Neural cell (in vitro differentiated cells): ENCODE measurements around the gene KCNAB2. TPM values are rescaled to one million over a fixed set of nuclear protein-coding genes. Genes with fewer than 3 reads are reported as not detected.

Experiments
- H2AFZ ChIP-seq: fragments of 200-600, 300-800 bp; sonication (generic), shearing (Covaris generic); 2 replicates; pipeline ENCODE4 v1.6.0; 2014; ENCODE audit warnings: low read depth, mild to moderate bottlenecking, antibody characterized with exemption, low read length, moderate library complexity
- H3F3A ChIP-seq: fragments of 200-600 bp; shearing (Covaris generic); 2 replicates; pipeline ENCODE4 v1.6.1; 2016; ENCODE audit warnings: mild to moderate bottlenecking, moderate library complexity, mixed read lengths, antibody characterized with exemption, low read length; ENCODE audit not compliant: insufficient read depth, poor library complexity, severe bottlenecking
- H3K27ac ChIP-seq: fragments of 200-600, 300-800 bp; sonication (generic), shearing (Covaris generic); 2 replicates; pipeline ENCODE4 v1.5.1; 2014; ENCODE audit warnings: mild to moderate bottlenecking, low read length, moderate library complexity
- H3K27me3 ChIP-seq: fragments of 300-800, 200-600 bp; sonication (generic), shearing (Covaris generic); 2 replicates; pipeline ENCODE4 v1.6.0; 2014; ENCODE audit warnings: mild to moderate bottlenecking, low read depth, low read length, moderate library complexity; ENCODE audit not compliant: insufficient read depth
- H3K36me3 ChIP-seq: fragments of 300-800, 200-600 bp; sonication (generic), shearing (Covaris generic); 2 replicates; pipeline ENCODE4 v1.5.1; 2014; ENCODE audit warnings: mild to moderate bottlenecking, antibody characterized with exemption, low read length, moderate library complexity; ENCODE audit not compliant: insufficient read depth
- H3K4me2 ChIP-seq: fragments of 300-800, 200-600 bp; sonication (generic), shearing (Covaris generic); 2 replicates; pipeline ENCODE4 v1.6.0; 2014; ENCODE audit warnings: mild to moderate bottlenecking, low read length
- H3K4me3 ChIP-seq: fragments of 300-800, 200-600 bp; sonication (generic), shearing (Covaris generic); 2 replicates; pipeline ENCODE4 v1.5.1; 2014; ENCODE audit warnings: mild to moderate bottlenecking, low read length, moderate library complexity
- H3K79me2 ChIP-seq: fragments of 200-600 bp; shearing (Covaris generic); replicated peaks from 2 replicates; pipeline ENCODE4 v1.6.0; 2014; ENCODE audit warnings: mild to moderate bottlenecking, low read length, moderate library complexity; ENCODE audit not compliant: insufficient read depth
- H3K9ac ChIP-seq: fragments of 300-800, 200-600 bp; sonication (generic), shearing (Covaris generic); 2 replicates; pipeline ENCODE4 v1.6.1; 2016; ENCODE audit warnings: mild to moderate bottlenecking, low read length, mixed read lengths
- H3K9me2 ChIP-seq: fragments of 200-600 bp; shearing (Covaris generic); 2 replicates; pipeline ENCODE4 v1.6.1; 2016; ENCODE audit warnings: mild to moderate bottlenecking, low read length, mixed read lengths; ENCODE audit not compliant: insufficient read depth
- H3K9me3 ChIP-seq: fragments of 200-600, 300-800 bp; sonication (generic), shearing (Covaris generic); 2 replicates; pipeline ENCODE4 v1.6.1; 2016; ENCODE audit warnings: mild to moderate bottlenecking, mixed run types, low read length, moderate library complexity, mixed read lengths
- H4K20me1 ChIP-seq: fragments of 200-600 bp; shearing (Covaris generic); 2 replicates; pipeline ENCODE4 v1.6.1; 2016; ENCODE audit warnings: mild to moderate bottlenecking, mixed run types; ENCODE audit not compliant: insufficient read depth
- CTCF ChIP-seq: fragments of 450-650 bp; IDR thresholded peaks from 2 replicates; pipeline ENCODE4 v1.5.1; 2014; ENCODE audit warnings: antibody characterized with exemption, mild to moderate bottlenecking, moderate library complexity; ENCODE audit not compliant: poor library complexity, severe bottlenecking
- EP300 ChIP-seq: fragments of 450-650 bp; conservative IDR thresholded peaks from 2 replicates; pipeline ENCODE4 v1.6.1; 2014; ENCODE audit warnings: antibody characterized with exemption, mild to moderate bottlenecking, moderate library complexity; ENCODE audit not compliant: poor library complexity, severe bottlenecking
- EZH2 ChIP-seq: fragments of 200-600, 300-800 bp; shearing (Covaris generic), sonication (generic); IDR thresholded peaks from 2 replicates; pipeline ENCODE4 v1.6.1; 2014; ENCODE audit warnings: antibody characterized with exemption, low read length, borderline replicate concordance, mild to moderate bottlenecking; ENCODE audit not compliant: insufficient read depth, poor library complexity, severe bottlenecking
- MXI1 ChIP-seq: fragments of 450-650 bp; conservative IDR thresholded peaks from 2 replicates; pipeline ENCODE4 v1.6.1; 2014; ENCODE audit warnings: antibody characterized with exemption, mild to moderate bottlenecking; ENCODE audit not compliant: poor library complexity, severe bottlenecking
- POLR2AphosphoS5 ChIP-seq: IDR thresholded peaks from 2 replicates; pipeline ENCODE4 v1.6.1; 2012
- RAD21 ChIP-seq: fragments of 450-650 bp; conservative IDR thresholded peaks from 2 replicates; pipeline ENCODE4 v1.6.1; 2014; ENCODE audit warnings: antibody characterized with exemption, mild to moderate bottlenecking, moderate library complexity
- REST ChIP-seq: IDR thresholded peaks from 2 replicates; pipeline ENCODE4 v1.6.1; 2012; ENCODE audit warnings: borderline replicate concordance
- SMC3 ChIP-seq: fragments of 450-650 bp; conservative IDR thresholded peaks from 2 replicates; pipeline ENCODE4 v1.6.1; 2014; ENCODE audit warnings: antibody characterized with exemption, mild to moderate bottlenecking, moderate library complexity; ENCODE audit not compliant: poor library complexity
- TAF1 ChIP-seq: IDR thresholded peaks from 2 replicates; pipeline ENCODE4 v1.6.1; 2012; ENCODE audit warnings: low read depth
- polyA plus RNA-seq: library from polyadenylated mRNA; depleted of rRNA; stranded (reverse); fragments of >200 nt; gene quantifications from 2 replicates; pipeline ENCODE4 v1.2.3, GENCODE V29; 2014

KCNAB2 gene
- polyA plus RNA-seq, 1 donor from 2014 or later, result 11.7 TPM

DNA sequence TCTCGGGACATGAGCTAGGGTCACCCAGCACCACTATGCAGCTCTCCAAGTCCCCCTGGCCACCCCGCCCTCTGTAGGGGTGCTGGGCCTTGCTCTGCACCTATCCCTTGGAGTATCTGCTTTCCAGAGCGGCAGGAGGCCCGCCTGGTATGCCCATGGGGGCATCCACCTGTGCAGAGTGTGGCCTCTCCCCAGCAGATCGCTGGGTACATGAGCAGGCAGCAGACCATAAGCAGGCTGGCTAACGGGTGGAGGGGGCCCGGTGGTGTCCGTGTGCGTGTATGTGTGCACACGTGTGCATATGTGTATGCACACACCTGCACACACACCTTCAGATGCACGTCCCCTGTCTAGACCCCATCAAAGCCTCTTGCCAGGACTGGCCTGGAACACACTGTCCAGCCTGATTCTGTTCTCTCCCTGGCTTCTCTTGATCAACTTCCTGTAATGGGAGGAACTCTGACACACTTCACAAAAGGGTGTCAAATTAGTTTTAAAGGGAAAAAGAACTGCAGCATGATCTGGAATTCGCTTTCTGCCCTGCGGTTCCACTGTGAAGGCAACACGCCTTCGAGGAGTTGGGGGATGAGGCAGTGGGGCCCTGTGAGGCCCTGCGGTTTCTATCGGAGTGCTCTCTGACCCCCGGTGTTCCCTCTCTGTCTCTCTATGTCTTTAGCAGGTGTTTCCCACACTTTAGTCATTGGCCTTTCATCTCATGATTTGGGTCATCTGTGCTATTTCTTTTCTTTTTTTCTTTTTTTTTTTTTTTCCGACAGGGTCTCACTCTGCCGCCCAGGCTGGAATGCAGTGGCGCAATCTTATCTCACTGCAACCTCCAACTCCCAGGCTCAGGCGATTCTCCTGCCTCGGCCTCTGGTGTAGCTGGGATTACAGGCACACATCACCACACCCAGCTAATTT is 36.3 kb upstream of the KCNAB2 start:
- H2AFZ ChIP-seq, result no peak overlapping the region
- no peaks in the 10 kb centered on the region for H3K36me3 ChIP-seq
- H3K4me3 ChIP-seq, result no peak overlapping the region
- no peak overlapping the region for H3K27ac ChIP-seq
- no peaks in the 10 kb centered on the region for H3K79me2 ChIP-seq
- H3K27me3 ChIP-seq, result no peaks in the 10 kb centered on the region
- TF ChIP-seq REST (no peak), MXI1 (no peak), EP300 (no peak), TAF1 (no peak), POLR2AphosphoS5 (no peak), EZH2 (no peak), SMC3 (no peak), CTCF (no peak), RAD21 (no peak)
- no peaks in the 10 kb centered on the region for H4K20me1 ChIP-seq
- no peak overlapping the region for H3K9ac ChIP-seq
- H3K9me2 ChIP-seq, result no peaks in the 10 kb centered on the region
- no peaks in the 10 kb centered on the region for H3K9me3 ChIP-seq
- no peaks in the 10 kb centered on the region for H3F3A ChIP-seq
- H3K4me2 ChIP-seq, result no peak overlapping the region

DNA sequence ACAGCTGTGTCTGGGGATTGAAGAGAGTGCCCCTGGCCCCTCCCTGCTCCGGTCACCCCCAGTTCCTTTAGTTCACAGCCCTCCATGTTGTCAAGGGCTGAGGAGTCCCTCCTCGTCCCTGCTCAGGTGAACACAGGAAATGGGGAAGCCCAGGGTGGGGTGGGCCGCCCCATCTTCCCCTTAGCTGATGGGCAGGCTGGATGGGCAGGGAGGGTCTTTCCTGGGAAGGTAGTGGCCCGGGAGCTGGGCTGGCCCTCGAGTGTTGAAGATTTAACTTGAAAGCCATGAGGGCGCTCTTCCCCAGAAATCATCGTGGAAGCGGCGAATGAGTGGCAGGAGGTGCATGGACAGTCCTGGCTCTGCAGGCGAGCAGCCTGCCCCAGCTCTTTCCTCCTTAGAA is 35.1 kb upstream of the KCNAB2 start:
- no peaks in the 10 kb centered on the region for H3K9me3 ChIP-seq
- H4K20me1 ChIP-seq, result no peaks in the 10 kb centered on the region
- no peaks in the 10 kb centered on the region for H3K9me2 ChIP-seq
- H3K4me3 ChIP-seq, result no peak overlapping the region
- H3K4me2 ChIP-seq, result no peak overlapping the region
- H3K27ac ChIP-seq, result no peak overlapping the region
- H3F3A ChIP-seq, result no peaks in the 10 kb centered on the region
- no peaks in the 10 kb centered on the region for H3K79me2 ChIP-seq
- TF ChIP-seq RAD21, result no peak
- no peak overlapping the region for H3K9ac ChIP-seq
- no peaks in the 10 kb centered on the region for H3K36me3 ChIP-seq
- no peak overlapping the region for H2AFZ ChIP-seq
- H3K27me3 ChIP-seq, result no peaks in the 10 kb centered on the region
